ENCODE measurements around the gene CLEC20A. TPM values are rescaled to one million over a fixed set of nuclear protein-coding genes. Genes with fewer than 3 reads are reported as not detected.

Gene CLEC20A
- total and polyA plus RNA-seq, 2 of the 8 experiments (the other 6 are each of a cell fraction or from before 2014, with no cell fraction given): not detected

DNA sequence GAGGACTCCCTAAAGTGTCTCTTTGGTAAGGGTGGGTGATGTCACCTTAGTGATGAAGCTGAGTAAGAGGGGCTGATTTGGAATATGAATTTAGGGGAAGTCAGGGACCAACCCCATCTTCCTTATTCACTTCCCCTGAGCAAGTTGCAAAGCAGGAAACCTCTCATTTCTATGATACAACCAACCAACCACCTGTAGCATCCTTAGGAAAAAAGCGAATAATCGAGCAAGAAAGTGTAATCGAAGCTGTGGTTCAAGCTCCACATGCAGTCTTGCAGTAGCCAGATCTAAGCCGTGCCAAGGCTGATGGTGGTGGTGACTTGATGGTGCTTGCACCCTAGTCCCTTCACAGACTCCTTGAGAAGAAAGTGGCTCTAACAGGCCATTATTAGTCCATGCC, 19.3 kb upstream of the CLEC20A start:
- no peaks in the 10 kb centered on the region for H3K79me2 ChIP-seq (ENCODE audit: control insufficient read depth in 1 of 2, insufficient read depth in 2 of 2, low read length in 2 of 2)
- FAIRE-seq: no peak
- H2BK5ac ChIP-seq (ENCODE audit: low read depth, low read length): no peak overlapping the region
- no peaks in the 10 kb centered on the region for H3K79me1 ChIP-seq (ENCODE audit: low read depth, low read length)
- no peaks in the 10 kb centered on the region for H3K36me3 ChIP-seq (ENCODE audit: control insufficient read depth in 2 of 4, insufficient read depth in 4 of 4, low read length in 3 of 4)
- no peak overlapping the region for H2AFZ ChIP-seq (ENCODE audit: low read length)
- H2BK12ac ChIP-seq (ENCODE audit: low read depth, low read length): no peak overlapping the region
- no peak overlapping the region for H3K23ac ChIP-seq (ENCODE audit: insufficient read length)
- H3K27me3 ChIP-seq (replicated peaks in 1 of 4; ENCODE audit: control insufficient read depth in 3 of 4, extremely low read depth in 1 of 4, insufficient read depth in 3 of 4, low read length in 3 of 4): no peaks in the 10 kb centered on the region
- ChIA-PET CTCF (ENCODE audit: partially characterized antibody) (interaction anchor here (0.8 to 7.5 kb wide), 7 partner anchors 11 to 243 kb away, joined by 3 to 83 read pairs (median 4); no protein-coding TSS in a partner anchor), POLR2A (ENCODE audit: partially characterized antibody) (no interaction called here)
- no peak overlapping the region for H3K4me2 ChIP-seq (ENCODE audit: insufficient read depth in 1 of 2, low read depth in 2 of 2, low read length in 2 of 2)
- no peak overlapping the region for H2BK120ac ChIP-seq (replicated peaks; ENCODE audit: low read depth, low read length)
- H4K20me1 ChIP-seq (replicated peaks in 1 of 2; ENCODE audit: control insufficient read depth in 1 of 2, insufficient read depth in 2 of 2, low read length in 2 of 2): no peaks in the 10 kb centered on the region
- H3K9ac ChIP-seq (replicated peaks in 1 of 4; ENCODE audit: extremely low read depth in 1 of 4, low read depth in 3 of 4, low read length in 3 of 4): no peak overlapping the region
- no peak overlapping the region for H2AK5ac ChIP-seq (ENCODE audit: low read depth, low read length)
- no peak overlapping the region for H3K18ac ChIP-seq (ENCODE audit: extremely low read depth, low read length)
- no peak overlapping the region for H2BK20ac ChIP-seq (ENCODE audit: low read length)
- no peak overlapping the region for H4K8ac ChIP-seq (ENCODE audit: extremely low read depth, insufficient read depth, low read length)
- H3K4me3 ChIP-seq (ENCODE audit: extremely low read depth in 1 of 4, insufficient read depth in 2 of 4, low read depth in 3 of 4, low read length in 4 of 4): no peak overlapping the region
- H3K4ac ChIP-seq (replicated peaks; ENCODE audit: insufficient read length, low read depth, low read length): no peak overlapping the region
- H2BK15ac ChIP-seq (ENCODE audit: low read length): no peak overlapping the region
- no peak overlapping the region for H3K27ac ChIP-seq (ENCODE audit: low read depth, low read length)
- no peak overlapping the region for H3K14ac ChIP-seq (ENCODE audit: insufficient read length)
- no peaks in the 10 kb centered on the region for H3K9me3 ChIP-seq (ENCODE audit: insufficient read depth in 2 of 2, low read depth in 1 of 2, low read length in 1 of 2)
- DNase-seq (ENCODE audit: low read depth in 1 of 2, low spot score in 2 of 2): no peak
- no peak overlapping the region for H4K5ac ChIP-seq (ENCODE audit: insufficient read length, low read depth, low read length)
- peaks cover 0 to 2% (median under 1%) of the 10 kb centered on the region in 4 experiments; a peak in 1 of 7 replicates for H3K4me1 ChIP-seq (replicated peaks in 1 of 4; ENCODE audit: control insufficient read depth in 3 of 4, insufficient read depth in 4 of 4, low read length in 3 of 4)
- no peak overlapping the region for H3K56ac ChIP-seq (replicated peaks; ENCODE audit: insufficient read length, low read depth, low read length)
- H4K91ac ChIP-seq (replicated peaks; ENCODE audit: insufficient read length, low read length): no peak overlapping the region
- H3K23me2 ChIP-seq (ENCODE audit: low read depth, low read length): no peaks in the 10 kb centered on the region
- WGBS, 2 experiments (ENCODE audit: extremely low coverage in 1 of 2, insufficient coverage in 1 of 2, insufficient read length in 1 of 2, insufficient replicate concordance in 2 of 2, low coverage in 1 of 2, low lambda C conversion rate in 2 of 2, missing lambda C conversion rate in 1 of 2): 94% methylated on average over 4 of the region's 4 CpGs; no CpG with 5 or more reads in 1 of the 2 experiments
- no peak for TF ChIP-seq SAP30 (IDR thresholded peaks at IDR 0.05; ENCODE audit: insufficient read depth, insufficient replicate concordance, low read length)
- no peak for TF ChIP-seq POLR2A (IDR thresholded peaks at IDR 0.05; ENCODE audit: control extremely low read depth in 1 of 2, low read depth in 2 of 2, low read length in 2 of 2)
- no peak for TF ChIP-seq RXRA (IDR thresholded peaks at IDR 0.05; ENCODE audit: insufficient read depth, low read depth, low read length)
- no peak for TF ChIP-seq TEAD4 (IDR thresholded peaks at IDR 0.05; ENCODE audit: low read depth, low read length)
- no peak for TF ChIP-seq KDM1A (IDR thresholded peaks at IDR 0.05; ENCODE audit: borderline replicate concordance, low read length)
- no peak for TF ChIP-seq JUND (IDR thresholded peaks at IDR 0.05; ENCODE audit: low read length)
- TF ChIP-seq, protein P1, sequence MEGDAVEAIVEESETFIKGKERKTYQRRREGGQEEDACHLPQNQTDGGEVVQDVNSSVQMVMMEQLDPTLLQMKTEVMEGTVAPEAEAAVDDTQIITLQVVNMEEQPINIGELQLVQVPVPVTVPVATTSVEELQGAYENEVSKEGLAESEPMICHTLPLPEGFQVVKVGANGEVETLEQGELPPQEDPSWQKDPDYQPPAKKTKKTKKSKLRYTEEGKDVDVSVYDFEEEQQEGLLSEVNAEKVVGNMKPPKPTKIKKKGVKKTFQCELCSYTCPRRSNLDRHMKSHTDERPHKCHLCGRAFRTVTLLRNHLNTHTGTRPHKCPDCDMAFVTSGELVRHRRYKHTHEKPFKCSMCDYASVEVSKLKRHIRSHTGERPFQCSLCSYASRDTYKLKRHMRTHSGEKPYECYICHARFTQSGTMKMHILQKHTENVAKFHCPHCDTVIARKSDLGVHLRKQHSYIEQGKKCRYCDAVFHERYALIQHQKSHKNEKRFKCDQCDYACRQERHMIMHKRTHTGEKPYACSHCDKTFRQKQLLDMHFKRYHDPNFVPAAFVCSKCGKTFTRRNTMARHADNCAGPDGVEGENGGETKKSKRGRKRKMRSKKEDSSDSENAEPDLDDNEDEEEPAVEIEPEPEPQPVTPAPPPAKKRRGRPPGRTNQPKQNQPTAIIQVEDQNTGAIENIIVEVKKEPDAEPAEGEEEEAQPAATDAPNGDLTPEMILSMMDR (IDR thresholded peaks at IDR 0.05; ENCODE audit: control extremely low read depth in 1 of 3, insufficient read depth in 1 of 3, low read depth in 1 of 3, low read length in 3 of 3): no peak
- TF ChIP-seq ASH2L (IDR thresholded peaks at IDR 0.05; ENCODE audit: low read length): no peak
- no peak for TF ChIP-seq CBX8 (IDR thresholded peaks at IDR 0.05; ENCODE audit: borderline replicate concordance, low read depth, low read length)
- TF ChIP-seq, protein P2, sequence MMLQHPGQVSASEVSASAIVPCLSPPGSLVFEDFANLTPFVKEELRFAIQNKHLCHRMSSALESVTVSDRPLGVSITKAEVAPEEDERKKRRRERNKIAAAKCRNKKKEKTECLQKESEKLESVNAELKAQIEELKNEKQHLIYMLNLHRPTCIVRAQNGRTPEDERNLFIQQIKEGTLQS (IDR thresholded peaks at IDR 0.05; ENCODE audit: insufficient read depth, low read depth, low read length): no peak
- no peak for TF ChIP-seq BRCA1 (IDR thresholded peaks at IDR 0.05; ENCODE audit: low read depth, low read length)
- TF ChIP-seq BCL11A (IDR thresholded peaks at IDR 0.05; ENCODE audit: low read depth in 2 of 2, low read length in 2 of 2): no peak

Data from H1 (cell line).